ENCODE measurements around the gene C2CD3.
"Not testable (repeated sequence)": the region's sequence is repeated elsewhere in the genome, so short reads cannot be mapped to it uniquely, and the experiment has no call there.

Gene C2CD3

DNA sequence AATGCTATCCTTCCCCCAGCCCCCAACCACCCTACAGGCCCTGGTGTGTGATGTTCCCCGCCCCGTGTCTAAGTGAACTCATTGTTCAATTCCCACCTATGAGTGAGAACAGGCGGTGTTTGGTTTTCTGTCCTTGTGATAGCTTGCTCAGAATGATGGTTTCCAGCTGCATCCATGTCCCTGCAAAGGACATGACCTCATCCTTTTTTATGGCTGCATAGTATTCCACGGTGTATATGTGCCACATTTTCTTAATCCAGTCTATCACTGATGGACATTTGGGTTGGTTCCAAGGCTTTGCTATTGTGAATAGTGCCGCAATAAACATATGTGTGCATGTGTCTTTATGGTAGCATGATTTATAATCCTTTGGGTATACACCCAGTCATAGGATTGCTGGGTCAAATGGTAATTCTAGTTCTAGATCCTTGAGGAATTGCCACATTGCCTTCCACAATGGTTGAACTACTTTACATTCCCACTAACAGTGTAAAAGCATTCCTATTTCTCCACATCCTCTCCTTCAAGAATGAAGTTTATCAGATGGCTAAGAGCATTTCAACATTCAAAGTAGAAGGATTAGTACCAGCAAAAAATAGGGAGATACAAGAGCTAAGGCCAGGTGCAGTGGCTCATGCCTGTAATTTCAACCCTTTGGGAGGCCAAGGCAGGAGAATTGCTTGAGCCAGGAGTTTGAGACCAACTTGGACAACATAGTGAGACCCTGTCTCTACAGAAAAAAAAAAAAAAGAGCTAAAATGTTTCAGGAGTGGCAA, 50.4 kb downstream of the C2CD3 start:
- DNase-seq, result not testable (repeated sequence)

DNA sequence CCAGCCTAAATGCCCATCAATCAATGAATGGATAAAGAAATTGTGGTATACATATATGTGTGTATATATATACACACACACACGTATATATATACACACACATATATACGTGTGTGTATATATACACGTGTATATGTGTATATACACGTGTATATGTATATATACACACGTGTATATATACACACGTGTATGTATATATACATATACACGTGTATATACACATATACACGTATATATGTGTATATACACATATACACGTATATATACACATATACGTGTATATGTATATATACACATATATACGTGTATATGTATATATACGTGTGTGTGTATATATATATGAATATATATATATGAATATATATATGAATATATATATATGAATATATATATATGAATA, 54.1 kb downstream of the C2CD3 start:
- no peak for DNase-seq

DNA sequence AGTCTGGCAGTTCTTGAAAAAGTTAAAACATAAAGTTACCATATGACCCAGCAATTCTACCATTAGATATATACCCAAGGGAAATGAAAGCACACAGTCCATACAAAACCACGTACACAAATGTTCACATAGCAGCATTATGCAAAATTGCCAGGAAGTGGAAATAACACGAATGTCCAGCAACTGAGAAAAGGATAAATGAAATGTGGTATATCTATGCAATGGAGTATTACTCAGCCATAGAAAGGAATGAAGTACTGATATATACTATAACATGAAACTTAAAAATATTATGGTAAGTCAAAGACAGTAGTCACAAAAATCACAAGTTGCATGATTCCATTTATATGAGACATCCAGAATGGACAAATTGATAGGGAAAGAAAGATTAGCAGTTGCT, 57.9 kb downstream of the C2CD3 start:
- no peak for DNase-seq

DNA sequence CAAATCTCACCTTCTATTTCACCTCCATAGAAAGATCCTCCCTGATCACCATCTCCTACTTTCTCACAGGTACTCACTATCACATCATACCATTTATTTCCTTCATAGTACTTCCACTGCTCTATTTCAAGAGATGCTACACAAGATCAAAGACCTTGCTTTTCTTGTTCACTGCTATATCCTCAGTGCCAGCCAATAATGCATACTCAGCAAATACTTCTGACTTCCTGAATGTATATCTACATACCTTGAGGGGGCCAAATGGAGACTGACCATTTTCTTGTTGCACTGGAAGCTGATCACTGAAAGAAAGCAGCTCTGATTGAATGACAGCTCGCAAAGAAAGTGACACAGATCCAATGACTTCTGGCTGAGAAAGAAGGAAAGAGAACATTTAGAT, 64.7 kb downstream of the C2CD3 start:
- DNase-seq, result no peak

DNA sequence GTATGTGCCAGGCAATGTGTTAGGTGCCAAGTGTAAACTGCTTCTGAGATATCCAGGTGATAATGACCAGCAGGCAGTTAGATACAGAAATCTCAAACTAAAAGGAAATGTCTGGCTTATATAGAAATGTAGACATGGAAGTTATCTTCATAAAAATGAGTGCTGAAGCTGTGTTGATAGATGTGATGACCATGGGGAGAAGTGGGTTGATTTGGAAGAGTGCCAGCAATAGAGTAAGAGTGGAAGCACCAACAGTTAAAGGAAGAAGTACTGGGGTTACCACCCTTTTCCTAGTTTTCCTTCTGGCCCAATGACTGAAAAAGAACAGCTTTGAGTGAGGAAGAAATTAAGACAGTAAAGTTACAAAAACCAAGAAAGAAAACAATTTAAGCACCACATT, 68.5 kb downstream of the C2CD3 start:
- DNase-seq, result peak; percentile 28

DNA sequence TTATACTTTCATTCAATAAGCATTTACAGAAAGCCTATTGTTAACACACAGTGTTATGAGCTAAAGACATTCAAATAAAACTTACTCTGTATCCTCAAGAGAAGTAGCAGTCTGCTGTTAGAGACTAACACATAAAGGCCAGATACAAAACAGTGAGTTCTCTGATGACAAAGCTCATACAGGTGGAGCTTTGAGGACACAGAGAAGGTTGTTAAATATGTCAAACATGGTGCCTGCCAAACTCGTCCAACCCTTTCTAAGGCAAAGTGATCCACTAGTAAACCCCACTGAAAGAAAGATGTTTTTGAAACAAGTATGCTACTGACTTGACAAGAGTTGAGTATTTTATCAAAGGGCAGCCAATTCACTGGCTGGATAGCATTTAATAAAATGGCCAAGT, 70.1 kb downstream of the C2CD3 start:
- DNase-seq, result no peak

DNA sequence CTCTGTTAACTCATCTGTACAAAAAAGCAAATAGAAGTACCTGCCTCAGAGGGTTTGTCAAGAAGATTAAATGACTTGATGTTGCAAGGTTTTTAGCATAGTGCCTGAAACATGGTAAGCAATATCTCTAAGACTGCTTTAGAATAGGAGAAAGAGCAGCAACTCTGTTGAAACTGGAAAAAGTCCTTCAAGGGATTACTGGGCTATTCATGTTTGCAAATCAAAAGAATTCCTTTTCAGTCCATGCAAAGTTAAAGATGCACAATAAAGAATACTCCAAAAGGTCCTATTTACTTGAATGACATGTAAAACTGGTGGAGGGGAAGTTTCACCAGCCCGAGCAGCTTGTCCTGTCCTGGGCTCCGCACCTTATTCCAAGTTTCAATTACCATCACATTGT, 70.6 kb downstream of the C2CD3 start:
- no peak for DNase-seq

DNA sequence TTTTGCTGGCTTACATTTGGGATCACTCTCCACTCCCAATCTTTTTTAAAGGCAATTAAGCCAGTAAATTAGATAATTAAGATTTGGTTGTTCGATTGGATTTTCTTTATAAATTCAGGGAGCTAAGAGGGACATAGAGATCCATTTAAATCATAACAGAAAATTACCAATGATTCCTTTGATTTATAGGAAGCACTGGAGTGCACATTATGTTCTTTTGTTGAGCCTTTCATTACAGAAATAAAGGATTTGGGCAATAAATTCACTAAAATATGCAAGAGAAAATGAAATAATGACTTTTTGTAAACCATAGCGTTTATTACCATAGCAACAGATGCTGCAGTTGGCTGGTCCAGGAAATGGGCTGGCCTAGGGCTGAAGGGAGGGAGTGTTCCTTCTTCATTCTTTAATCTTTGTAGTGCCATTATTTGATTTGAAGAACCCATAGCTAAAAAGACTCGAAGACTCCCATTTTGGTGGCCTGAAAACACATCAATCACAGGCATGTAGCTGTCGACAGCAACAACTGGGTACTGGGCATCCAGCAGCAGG, 73.0 kb downstream of the C2CD3 start:
- DNase-seq, result no peak

DNA sequence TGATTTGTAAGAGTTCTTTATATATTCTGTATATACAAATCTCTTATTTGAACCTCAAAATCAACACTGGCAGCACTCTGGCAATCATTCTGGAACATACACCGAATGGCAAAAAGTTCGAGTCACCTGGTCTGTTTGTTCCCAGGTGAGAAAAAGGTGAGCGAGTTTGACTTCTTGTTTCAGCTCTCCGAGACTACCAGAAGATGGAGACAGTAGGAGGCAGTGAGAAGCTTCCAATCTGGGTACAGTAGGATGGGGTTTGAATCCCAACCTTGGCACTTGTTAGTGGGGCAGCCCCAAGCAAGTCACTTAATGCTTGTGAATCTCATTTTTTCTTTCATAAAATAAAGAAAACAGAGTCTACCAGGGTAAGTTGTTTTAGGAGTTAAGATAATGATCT, 76.4 kb downstream of the C2CD3 start:
- no peak for DNase-seq

DNA sequence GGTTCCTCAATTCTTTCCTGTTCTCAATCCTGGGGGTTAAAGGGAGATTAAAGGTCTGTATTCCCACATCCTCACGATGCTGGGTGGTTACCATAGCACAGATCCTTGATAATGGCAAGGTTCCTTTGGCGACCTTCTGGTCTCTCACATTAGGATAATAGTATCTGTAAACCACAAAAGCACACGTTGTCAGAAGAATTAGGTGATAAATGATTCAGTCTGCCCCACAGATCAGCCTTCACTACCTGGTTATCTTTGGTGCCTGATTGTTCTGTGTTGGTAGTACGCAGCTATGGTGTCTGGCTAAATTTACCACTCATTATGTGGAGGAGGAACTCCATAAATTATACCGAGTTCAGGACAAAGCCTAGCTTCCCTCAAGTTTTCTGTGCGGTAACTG, 78.4 kb downstream of the C2CD3 start:
- DNase-seq, result no peak

DNA sequence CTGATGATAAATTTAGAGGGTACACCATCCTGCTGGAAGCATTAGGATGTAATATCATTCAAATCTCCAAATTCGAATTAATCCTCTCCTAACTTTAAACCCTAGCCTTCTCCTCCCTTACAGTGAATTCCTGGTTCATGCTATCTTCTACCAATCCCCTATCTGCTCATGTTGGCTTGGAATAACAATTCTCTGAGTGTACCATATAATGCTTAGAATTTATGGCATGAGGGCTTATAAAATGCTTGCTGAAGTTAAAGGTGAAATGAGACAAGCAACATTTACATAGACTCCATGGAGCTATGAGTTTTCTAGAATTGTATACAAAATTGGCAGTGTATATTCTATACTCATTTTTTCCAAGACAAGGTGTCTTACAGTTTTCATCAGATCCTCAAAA, 79.3 kb downstream of the C2CD3 start:
- DNase-seq, result no peak

DNA sequence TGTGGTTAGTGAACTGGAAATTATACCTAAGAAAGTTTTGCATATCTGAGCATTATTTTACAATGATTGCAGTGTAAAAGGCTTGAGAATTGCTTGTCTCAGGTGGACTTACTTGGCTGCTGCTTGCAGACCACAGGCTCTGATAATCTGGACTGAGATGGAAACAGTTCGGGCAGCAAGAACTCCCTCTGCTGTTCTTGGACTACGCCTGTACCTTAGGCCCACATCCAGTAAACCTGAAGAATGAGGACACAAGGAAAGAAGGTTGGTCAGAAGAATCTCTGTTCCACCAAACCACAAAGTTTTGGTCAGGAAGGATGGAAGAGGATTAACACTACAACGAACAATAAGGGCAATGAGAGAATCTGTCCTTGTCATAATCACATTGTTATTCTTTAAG, 80.1 kb downstream of the C2CD3 start:
- no peak for DNase-seq

DNA sequence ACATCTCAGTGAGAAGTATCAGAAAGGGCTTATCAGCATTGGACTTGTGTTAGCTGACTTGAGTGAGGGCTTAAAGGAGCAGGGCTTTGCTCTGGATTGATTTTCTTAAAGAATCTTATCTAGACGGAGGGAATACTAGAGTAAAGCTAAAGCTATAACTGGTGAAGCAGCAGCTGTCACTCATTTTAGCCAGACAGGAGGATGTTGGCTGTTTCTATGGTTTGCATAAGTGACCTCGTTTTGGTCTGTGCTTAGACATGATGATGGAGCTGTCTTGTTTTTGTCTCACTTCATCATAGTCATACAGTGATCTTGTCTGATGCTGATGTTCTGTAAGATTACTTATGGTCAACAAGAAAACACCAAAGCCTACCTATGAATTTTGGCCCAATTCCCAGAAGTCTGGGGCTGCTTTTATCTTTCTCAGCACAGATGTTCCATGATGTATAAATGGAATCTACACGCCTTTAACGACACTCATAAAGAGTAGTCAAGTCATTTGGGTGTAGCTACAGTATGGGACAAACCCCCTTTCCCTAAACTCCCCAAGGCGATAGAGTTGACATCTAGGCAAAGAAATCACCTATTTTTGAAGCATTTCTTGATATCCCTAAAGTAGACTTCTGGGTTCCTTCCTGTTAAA, 84.4 kb downstream of the C2CD3 start:
- no peak for DNase-seq

DNA sequence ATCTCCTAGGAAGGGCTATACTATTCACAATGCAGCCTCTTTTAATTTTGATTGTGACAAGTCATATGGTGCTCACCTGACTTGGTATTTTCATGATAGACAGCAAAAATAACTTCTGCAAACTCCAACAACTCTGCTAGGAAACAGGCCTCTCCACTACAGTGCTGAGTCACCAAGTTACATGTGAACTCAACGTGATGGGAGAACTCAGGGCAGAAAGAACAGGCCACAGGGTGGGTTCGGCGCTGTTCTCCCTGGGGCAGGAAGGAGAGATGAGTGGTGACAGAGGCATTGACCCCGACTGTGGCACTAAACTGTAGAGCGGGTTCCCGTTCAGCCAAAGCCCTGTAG, 85.3 kb downstream of the C2CD3 start:
- DNase-seq, result peak; percentile 65

DNA sequence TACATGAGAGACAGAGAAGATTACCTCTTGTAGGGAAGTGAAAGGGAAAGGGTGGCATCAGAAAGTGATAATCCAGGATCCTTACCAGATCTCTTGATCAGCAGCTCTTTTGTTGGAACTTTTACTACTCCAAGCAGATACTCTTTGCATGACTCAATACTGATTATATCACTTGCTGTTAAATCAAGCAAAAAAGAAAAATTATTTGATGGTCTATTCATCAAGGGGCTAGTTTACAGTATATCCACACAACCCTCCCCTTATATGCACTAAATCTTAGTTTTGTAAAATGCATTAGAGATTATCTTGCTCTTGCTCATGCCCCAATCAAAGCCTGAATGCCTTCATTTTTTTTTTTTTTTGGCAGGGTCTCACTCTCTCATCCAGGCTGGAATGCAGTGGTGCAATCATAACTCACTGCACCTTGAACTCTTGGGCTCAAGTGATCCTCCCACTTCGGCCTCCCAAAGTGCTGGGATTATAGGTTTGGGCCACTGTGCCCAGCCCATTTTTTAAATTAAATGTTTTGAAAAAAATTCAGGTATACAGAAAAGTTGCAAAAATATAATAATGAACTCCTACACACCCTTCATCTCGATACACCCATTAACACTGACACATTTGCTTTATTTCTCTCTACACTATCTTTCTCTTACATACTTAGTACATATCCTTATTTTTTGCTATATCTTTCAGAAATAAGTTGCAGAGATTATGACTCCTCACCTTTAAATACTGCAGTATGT, 85.8 kb downstream of the C2CD3 start:
- DNase-seq, result peak; percentile 24

DNA sequence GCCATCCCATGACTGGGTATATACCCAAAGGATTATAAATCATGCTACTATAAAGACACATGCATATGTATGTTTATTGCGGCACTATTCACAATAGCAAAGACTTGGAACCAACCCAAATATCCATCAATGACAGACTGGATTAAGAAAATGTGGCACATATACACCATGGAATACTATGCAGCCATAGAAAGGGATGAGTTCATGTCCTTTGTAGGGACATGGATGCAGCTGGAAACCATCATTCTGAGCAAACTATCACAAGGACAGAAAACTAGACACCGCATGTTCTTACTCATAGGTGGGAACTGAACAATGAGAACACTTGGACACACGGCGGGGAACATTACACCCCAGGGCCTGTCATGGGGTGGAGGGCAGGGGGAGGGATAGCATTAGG, 86.9 kb downstream of the C2CD3 start:
- DNase-seq, result not testable (repeated sequence)

DNA sequence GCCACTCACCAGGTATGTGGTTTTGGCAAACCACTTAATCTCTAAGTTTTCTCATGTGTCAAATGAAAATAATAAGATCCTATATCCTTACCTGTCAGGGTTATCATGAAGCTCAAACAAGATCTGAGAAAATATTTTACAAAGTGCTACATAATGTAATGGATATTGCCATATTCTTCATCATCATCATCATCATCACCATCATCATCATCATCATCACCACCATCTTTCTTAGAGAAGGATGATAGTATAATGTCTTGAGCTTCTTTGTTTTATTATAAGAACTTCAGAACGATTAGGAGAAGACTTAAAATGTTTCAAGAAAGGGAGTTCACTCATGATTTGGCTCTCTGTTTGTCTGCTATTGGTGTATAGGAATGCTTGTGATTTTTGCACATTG, 89.4 kb downstream of the C2CD3 start:
- no peak for DNase-seq

DNA sequence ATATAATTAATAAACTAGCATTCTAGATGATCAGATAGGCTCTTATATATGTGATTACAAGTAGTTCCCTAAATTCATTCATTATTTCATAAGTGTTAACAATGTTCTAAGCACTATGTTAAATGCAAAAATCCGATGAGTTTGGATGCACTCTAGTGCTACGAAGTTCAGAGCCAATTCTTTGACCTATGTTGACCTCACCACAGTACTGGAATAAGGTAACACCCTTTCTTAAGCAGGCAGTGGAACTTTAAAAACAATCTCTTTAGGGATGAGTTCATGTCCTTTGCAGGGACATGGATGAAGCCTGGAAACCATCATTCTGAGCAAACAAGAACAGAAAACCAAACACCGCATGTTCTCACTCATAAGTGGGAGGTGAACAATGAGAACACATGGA, 93.6 kb downstream of the C2CD3 start:
- DNase-seq, result no peak

DNA sequence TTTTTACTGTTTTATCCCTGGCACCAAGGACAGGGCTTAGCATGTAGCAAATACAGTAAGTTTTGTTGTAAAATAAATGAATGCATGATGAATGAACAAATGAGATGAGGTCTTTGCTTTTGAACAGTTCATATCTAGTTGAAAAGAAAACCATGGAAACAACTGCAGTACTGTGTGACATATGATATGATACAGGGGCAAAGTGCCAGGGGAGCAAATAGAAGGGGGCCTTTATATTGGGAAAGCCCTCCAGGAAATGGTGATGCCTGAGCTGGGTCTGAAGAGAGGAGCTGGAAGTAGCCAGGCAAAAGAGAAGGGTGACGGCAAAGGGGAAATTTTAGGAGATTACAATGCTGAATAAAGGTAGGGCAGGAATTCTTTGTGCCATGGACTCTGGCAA, 98.1 kb downstream of the C2CD3 start:
- no peak for DNase-seq

DNA sequence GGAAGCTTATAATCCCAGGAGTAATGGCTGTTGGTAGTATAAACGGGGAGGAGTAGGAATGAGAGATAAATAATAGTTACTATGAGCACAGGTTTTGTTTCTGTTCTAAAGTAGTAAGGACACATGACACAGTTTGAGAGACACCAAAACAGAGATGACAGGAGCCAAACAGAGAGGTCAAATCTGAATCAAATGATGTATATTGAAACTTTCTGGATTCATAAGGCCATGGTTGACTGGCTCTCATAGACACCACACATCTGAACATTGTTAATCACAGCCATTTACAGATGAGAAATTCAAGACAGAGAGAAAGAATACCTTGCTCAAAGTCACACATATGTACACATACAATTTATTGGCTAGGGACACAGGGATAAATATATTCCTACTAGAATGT, 98.5 kb downstream of the C2CD3 start:
- no peak for DNase-seq

DNA sequence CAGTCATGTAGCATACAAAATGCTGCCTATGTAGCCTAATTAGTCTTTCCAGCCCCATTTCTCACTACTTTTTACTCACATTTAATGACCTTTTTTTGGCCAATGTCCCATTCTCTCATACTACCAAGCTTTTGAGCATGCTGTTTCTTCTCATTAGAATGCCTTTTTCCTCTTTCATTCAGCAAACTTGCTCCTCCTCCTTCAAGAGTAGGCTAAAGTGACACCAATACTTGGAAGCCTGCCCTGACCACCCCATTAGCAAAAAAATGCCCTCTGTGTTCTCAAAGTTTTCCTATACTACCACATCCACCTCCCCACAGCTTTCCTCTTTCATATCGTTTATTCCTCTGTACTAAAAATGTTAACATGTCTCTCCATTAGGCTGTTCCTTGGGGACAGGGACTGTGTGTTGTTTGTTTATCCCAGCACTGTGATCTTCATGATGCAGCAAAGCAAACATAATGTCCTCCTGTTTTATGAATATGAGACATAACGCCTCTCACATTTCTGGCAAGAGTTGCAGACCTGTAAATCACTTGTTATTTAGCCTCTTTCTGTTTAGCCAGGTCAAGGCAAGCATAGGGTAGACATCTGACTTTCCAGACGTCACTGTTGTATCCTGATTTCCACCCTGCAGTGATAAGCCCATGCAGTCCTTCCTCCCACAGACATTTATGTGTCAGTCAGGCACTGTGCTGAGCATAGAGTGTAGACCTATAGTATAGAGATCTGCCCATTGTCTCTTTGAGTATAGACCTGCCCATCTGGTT, 99.9 kb downstream of the C2CD3 start:
- no peak for DNase-seq

DNA sequence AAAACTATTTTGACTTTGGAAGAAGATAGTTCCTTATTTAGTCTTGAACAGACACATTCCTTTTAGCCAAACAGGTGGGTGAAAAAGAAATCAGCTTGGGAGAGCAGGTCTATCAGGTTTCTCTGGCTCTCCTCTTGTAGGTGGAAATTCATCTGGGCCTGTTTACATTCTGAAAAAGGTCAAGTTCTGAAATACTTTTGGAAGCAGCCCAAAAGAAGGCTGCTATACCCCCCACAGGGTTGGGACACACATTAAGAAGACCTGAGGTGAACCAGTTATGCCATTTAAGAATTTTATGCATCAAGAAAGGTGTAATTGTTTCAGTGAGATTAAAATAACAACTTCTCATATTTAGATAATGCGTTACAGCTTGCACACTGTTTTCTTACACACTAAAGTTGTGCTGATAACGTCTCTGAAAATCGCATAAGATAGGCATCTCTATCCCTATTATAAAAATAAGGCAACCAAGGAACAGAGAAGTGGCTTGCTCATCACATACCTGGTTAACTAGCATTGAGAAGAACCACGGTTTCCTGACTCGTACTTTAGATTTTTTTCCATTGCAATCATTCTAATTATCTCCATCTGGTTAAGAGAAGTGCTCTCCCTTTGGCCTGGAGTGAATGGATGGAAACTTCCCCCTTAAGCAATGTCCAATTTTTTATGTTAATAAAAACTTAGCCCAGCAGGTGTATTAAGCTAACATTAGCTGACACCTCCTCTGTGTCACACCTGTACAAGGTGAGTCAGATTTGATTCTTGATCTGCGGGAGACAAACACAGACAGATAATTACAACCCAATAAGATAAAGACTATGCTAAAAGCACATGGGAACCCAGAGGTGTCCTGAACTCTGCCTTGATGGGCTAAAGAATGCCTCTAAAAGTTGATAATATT, 101.4 kb downstream of the C2CD3 start:
- DNase-seq, result no peak

Data from inflammatory macrophage treated with lipopolysaccharide for 4 hours (primary cell).